ENCODE data around the gene MICAL2.

DNA sequence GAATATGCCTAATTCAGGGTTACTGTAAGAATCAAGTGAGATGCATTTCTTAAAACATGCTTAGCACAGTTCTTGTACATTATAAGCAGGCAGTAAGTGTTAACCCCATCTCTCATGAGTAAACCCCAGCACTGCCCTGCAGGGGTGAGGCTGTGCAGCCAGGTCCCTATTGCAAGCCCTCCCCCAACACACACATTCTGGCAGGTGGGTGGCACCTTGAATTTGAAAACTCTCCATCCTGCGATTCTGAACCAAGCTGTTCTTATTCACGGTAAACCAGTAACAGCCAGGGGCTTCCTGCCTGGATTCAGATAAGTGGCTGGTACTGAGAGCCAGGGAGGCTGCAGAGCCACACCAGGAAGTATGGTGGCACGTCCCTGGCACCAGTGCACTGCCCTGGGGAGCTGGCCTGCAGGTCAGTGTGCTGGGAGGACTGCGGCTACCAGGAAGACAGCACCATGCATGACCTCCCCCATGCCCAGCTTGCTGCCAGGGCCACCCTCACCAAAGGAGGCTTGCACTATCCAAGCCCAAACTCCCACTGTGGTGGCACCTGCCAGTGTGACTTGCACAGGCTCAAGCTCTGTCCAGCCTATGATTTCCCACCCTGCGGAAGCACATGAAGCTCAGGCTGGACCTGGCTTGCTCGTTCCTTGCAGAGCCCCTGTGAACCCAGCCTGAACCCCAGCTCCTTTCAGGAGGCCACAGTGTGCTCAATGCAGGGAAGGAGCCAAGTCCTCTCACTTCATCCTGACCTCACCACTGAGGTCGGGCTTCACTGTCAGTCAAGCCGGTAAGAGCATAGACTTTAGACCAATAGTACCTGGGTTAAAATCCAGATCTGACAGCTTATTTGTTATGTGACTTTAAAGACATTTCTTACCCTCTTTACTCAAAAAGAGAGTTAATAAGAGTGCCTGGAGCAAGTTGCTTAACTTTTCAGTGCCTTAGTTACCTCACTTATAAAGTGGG, 88.1 kb downstream of the MICAL2 start:
- TF ChIP-seq, protein P1, sequence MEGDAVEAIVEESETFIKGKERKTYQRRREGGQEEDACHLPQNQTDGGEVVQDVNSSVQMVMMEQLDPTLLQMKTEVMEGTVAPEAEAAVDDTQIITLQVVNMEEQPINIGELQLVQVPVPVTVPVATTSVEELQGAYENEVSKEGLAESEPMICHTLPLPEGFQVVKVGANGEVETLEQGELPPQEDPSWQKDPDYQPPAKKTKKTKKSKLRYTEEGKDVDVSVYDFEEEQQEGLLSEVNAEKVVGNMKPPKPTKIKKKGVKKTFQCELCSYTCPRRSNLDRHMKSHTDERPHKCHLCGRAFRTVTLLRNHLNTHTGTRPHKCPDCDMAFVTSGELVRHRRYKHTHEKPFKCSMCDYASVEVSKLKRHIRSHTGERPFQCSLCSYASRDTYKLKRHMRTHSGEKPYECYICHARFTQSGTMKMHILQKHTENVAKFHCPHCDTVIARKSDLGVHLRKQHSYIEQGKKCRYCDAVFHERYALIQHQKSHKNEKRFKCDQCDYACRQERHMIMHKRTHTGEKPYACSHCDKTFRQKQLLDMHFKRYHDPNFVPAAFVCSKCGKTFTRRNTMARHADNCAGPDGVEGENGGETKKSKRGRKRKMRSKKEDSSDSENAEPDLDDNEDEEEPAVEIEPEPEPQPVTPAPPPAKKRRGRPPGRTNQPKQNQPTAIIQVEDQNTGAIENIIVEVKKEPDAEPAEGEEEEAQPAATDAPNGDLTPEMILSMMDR (conservative IDR thresholded peaks at IDR 0.05; ENCODE audit: low read depth, low read length), result no peak
- TF ChIP-seq EZH2 (IDR thresholded peaks at IDR 0.05; ENCODE audit: low read length, unreplicated experiment) (no peak), EZH2phosphoT487 (IDR thresholded peaks at IDR 0.05; ENCODE audit: borderline replicate concordance, low read length) (no peak)

All from PC-3 (cell line).